Central memory CD4-positive, alpha-beta T cell (primary cell): ENCODE results near the gene TDRD7.

Experiments used
- DNase-seq: peaks from one replicate; pipeline ENCODE4 v3.0.0; 2022

TDRD7 gene

GRCh38 chr9:97529363-97530076 is 117.6 kb downstream of the TDRD7 start:
- no peak for DNase-seq

GRCh38 chr9:97531888-97532376 is 120.0 kb downstream of the TDRD7 start:
- DNase-seq, result no peak

- DNase-seq, result no peak
Measured at GRCh38 chr9:97534185-97534584, 122.3 kb downstream of the TDRD7 start.

GRCh38 chr9:97534961-97535594 is 123.2 kb downstream of the TDRD7 start:
- DNase-seq, result no peak

GRCh38 chr9:97535771-97536170 is 123.9 kb downstream of the TDRD7 start:
- DNase-seq, result no peak

- DNase-seq, result no peak
Measured at GRCh38 chr9:97536480-97536879, 124.6 kb downstream of the TDRD7 start.

GRCh38 chr9:97543561-97543960 is 131.7 kb downstream of the TDRD7 start:
- DNase-seq, result no peak

GRCh38 chr9:97545486-97545885 is 133.6 kb downstream of the TDRD7 start:
- DNase-seq, result no peak
